Right renal pelvis (tissue), 4 donors: Measurements from ENCODE around the gene SP100. TPM values are rescaled to one million over a fixed set of nuclear protein-coding genes. Genes with fewer than 3 reads are reported as not detected.

Experiments
- DNase-seq, 4 donors: peaks; one replicate each; pipeline ENCODE4 v3.0.0-alpha.2; 2013; ENCODE audit warnings: low read depth in 4 of 4, low spot score in 3 of 4, missing footprints in 1 of 4
- polyA plus RNA-seq, 4 donors: library from polyadenylated mRNA; unstranded; fragments of 120-200 nt; gene quantifications; one replicate each; pipeline ENCODE4 v1.2.1, GENCODE V29; 2013; ENCODE audit not compliant: insufficient read length in 4 of 4

SP100 gene
- polyA plus RNA-seq, 4 donors: 22.9 to 32.6 (median 28.6) TPM

DNA sequence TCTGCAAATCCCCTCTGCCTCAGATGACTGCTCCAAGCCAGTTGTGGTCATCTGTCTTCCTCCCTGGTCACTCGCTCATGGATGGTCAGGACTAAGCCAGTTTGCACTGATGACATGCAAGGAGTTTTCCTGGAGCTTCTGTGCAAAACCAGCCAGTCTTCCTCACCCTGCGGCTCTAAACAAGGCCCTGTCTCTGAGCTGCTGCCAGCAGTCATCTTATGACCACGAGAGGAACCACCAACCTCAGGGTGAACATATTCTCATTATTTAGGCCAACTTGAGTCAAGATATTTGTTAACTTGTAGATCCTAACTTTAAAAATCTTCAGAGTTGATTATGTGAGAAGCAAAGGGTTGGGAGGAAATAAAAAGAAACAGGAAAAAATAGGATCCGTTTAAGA is 176.8 kb downstream of the SP100 start:
- no peak for DNase-seq

Other genes with a start within 250 kb of the SP100 start
- gene SP110, start 196.2 kb upstream of the SP100 start, polyA plus RNA-seq: 10 to 100 TPM; 16.7 to 25.4 (median 20.8) TPM
- under 1 TPM; 0.50 to 0.98 (median 0.67) TPM for gene SP140, start 190.5 kb upstream of the SP100 start, polyA plus RNA-seq
- 10 to 100 TPM in 1 of 4 donors, 1 to 10 TPM in 3; 8.2 to 11.1 (median 8.9) TPM for gene SP140L, start 89.0 kb upstream of the SP100 start, polyA plus RNA-seq